Measurements from ENCODE around the gene CAPN13. TPM values are rescaled to one million over a fixed set of nuclear protein-coding genes. Genes with fewer than 3 reads are reported as not detected.

Gene CAPN13
- total RNA-seq, 1 donor from 2014 or later: not detected

DNA sequence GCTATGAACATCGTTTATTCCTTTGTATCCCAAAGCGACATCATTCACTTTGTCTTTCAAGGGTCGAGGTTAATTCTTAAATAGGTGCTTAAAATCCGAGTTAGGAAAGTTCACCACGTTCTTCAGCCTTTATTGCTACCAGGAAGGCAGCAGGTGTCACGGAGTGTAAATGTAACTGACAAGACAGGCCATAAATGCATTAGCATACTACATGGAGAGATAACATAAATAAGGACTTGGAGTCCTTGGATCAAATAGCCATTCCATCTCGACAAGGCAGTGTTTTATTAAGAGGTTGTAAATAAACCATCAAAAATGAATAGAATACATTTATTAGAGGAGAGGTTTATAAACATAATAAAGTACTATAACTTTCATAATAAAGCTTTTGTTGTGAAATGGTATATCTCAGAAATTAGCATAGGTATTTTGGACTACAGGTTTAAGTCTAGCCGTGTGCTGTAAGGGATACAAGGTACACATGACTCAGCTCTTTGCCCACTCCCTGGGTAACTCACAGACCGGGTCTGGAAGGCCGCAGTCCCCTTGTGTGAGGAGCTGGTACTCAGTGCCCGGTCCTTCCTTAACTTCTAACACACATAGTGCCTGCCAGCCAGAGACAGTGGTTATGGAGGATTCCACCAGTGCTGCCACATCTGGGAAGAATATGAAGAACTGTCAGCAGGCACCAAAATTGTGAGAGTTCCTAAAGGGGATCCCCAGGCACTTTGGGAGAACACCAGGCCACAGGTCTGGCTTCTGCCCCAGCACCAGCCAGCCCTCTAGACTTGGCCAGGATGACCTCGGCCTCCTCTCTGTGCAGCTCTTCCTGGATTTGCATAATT is 29.4 kb downstream of the CAPN13 start:
- no peak for DNase-seq
- intact Hi-C loops (cut with micrococcal nuclease): no loop called here
- Mint-ChIP-seq H3K4me3 (no peak overlapping the region), H3K9me3 (no peaks in the 10 kb centered on the region), H3K4me1 (no peaks in the 10 kb centered on the region), H3K36me3 (ENCODE audit: low read depth) (no peaks in the 10 kb centered on the region), H3K27me3 (peaks cover 10% of the 10 kb centered on the region), H3K27ac (no peak overlapping the region)

DNA sequence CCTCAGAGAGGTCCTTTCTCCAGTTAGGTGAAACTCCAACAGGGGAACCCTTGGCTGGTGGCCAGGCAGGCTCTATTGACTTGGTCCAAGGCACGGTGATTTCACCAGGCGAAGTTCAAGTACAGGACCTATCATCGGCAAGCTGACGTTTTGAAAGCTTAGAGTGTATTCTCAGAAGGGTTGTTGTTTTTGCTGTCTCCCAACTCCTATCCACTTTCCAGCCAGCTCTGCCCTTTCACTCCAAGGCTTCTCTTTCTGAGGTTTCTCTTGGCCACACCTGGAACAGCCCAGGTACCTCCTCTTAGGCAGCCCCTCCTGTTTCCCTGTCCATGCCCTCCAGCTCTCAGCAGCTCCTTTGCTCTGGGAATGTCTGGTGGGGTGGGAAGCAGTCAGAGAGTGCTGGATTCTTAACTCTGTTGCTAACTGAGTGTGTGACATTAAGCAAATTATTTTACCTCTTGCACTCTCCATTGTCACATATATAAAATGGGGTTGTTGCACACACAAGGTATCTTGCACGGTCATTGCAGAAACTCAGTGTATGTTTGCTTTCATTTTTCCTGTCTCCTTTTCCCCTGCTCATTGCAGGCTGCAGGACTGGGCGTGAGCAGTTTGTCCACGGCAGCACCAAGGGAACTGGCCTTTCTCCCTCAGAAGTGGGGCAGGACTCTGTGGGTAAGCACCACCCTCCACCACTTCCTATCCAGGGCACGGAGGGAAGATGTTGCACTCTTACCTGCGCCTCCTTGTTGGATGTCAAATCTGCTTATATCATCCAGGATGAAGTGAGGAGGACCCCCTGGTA is 30.2 kb downstream of the CAPN13 start:
- H3K9me3 Mint-ChIP-seq: no peaks in the 10 kb centered on the region
- intact Hi-C loops (cut with micrococcal nuclease): no loop called here
- peaks cover 10% of the 10 kb centered on the region for H3K27me3 Mint-ChIP-seq
- no peaks in the 10 kb centered on the region for H3K4me1 Mint-ChIP-seq
- H3K36me3 Mint-ChIP-seq (ENCODE audit: low read depth): no peaks in the 10 kb centered on the region
- no peak overlapping the region for H3K4me3 Mint-ChIP-seq
- DNase-seq: no peak
- H3K27ac Mint-ChIP-seq: no peak overlapping the region

DNA sequence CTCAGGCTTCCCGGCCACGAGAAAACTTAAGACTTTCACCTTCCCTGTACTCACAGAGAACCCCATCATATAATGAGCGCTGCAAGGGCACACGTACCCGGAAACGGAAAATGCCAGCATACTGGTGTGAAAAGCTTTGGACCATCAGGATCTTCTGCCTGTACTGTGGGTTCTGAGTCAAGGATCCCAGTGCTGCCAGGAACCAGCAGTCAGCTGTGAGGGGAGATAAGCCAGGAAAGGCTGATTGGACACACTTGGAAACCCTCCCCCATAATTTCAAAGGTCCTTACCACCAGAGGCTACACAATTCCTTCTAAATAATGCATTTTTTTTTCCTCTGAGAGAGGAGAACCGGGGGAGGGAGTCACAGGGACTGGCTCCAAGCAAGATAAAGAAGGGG is 31.4 kb downstream of the CAPN13 start:
- Mint-ChIP-seq H3K27me3 (peaks cover 10% of the 10 kb centered on the region), H3K4me3 (no peak overlapping the region), H3K36me3 (ENCODE audit: low read depth) (no peaks in the 10 kb centered on the region), H3K9me3 (no peaks in the 10 kb centered on the region), H3K4me1 (no peaks in the 10 kb centered on the region), H3K27ac (no peak overlapping the region)
- intact Hi-C loops (cut with micrococcal nuclease): no loop called here
- no peak for DNase-seq

DNA sequence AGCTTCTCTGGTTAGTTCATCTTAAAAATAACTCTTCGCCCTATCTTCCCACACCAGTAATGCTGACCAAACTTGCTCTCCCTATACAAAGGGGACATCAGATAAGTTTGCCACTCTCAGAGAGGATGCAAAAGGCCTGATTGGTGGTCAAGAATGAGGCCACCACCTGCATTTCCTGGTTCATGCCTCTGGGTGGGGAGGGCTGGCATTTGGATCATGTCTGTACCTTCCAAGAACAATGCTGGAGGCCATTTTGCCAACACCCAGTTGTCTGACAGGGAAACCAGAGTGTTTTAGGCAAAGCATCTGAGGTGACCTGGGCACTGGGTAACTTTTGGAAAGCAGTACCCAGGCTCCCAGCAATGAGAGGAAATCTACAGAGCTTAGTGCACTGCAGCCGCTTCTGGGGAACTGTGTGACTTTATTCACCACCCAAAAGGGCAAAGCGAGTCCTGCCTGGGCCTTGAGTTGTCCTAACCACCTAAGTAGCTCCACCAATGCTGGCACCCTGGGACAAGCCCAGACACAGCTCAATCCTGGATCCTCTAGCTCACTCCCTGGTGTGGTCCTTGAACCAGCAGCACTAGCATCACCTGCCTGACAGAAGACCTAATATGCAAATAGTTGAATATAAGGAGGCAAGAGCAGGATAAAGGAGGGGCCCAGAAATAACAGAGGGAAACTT is 35.1 kb downstream of the CAPN13 start:
- Mint-ChIP-seq H3K9me3 (no peaks in the 10 kb centered on the region), H3K36me3 (ENCODE audit: low read depth) (no peaks in the 10 kb centered on the region), H3K4me3 (no peak overlapping the region), H3K4me1 (no peaks in the 10 kb centered on the region), H3K27me3 (peaks cover 10% of the 10 kb centered on the region), H3K27ac (no peak overlapping the region)
- intact Hi-C loops (cut with micrococcal nuclease): no loop called here
- no peak for DNase-seq

DNA sequence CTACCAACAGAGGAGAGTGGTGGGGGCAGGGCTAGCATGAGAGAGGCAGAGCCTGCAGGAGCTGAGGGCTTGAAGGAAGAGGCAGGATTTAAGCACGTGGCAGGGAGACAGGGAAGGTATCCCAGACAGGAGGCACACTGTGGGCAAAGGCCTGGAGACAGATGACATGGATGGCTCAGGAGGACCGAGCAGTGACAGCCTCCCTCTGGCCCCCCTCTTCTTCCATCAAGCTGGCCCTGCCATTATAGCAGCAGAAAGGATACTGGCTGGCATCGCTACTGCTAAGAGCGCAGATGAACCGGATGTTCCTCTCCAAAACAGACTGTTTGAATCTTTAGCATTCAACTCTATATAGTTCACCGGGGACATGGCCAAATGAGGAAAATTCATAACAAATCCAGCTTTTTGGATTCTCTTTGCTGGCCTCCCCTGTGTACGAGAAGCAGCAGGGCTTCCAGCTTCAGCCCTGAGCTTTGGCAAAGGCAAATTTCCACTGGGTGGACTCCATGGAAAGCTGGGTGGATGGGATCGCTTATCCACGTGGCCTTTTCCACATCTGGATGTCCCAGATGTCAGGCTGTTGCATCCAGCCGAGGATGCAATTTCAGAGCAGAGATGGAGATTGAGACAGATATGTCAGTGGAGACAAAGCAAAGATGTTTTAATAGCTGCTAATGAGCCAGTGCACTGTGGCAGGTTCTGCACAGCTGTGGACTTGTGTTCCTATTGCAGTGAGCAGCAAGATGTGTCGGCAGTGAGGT is 36.2 kb downstream of the CAPN13 start:
- H3K4me3 Mint-ChIP-seq: no peak overlapping the region

DNA sequence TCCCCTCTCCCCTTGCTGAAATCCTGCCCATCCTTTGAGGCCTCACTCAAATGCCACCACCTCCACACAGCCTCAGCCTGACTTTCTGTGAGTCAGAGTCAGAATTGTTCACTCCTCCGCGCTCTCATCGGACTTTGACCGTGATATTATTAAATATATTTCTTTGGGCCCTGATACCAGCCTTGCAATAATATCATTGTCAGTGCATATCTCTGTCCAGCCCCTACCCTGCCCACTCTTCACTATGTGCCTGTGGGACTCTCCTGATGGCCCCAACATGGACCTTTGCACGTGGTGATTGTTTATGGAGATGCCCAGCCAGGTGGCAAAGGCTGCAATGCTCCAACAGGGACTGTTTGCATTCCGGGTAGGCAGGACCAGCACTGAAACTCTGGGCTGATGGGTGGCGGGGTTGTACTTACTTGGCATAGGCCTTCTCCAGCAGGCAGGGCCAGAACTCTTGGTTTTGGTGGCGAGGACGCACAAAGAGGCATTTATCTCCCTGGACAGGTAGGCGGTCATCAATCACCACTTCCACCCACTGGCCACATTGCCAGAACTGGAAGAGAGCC is 37.3 kb downstream of the CAPN13 start:
- intact Hi-C loops (cut with micrococcal nuclease): no loop called here
- H3K9me3 Mint-ChIP-seq: no peaks in the 10 kb centered on the region
- no peak overlapping the region for H3K4me3 Mint-ChIP-seq
- H3K4me1 Mint-ChIP-seq: no peaks in the 10 kb centered on the region
- H3K27me3 Mint-ChIP-seq: peaks cover 7% of the 10 kb centered on the region
- no peaks in the 10 kb centered on the region for H3K36me3 Mint-ChIP-seq (ENCODE audit: low read depth)
- no peak overlapping the region for H3K27ac Mint-ChIP-seq
- no peak for DNase-seq

More for the DNA sequence above, 36.2 kb downstream of the CAPN13 start:
- H3K36me3 Mint-ChIP-seq (ENCODE audit: low read depth): no peaks in the 10 kb centered on the region
- intact Hi-C loops (cut with micrococcal nuclease): no loop called here
- peaks cover 10% of the 10 kb centered on the region for H3K27me3 Mint-ChIP-seq
- no peak overlapping the region for H3K27ac Mint-ChIP-seq
- H3K9me3 Mint-ChIP-seq: no peaks in the 10 kb centered on the region
- DNase-seq: no peak
- H3K4me1 Mint-ChIP-seq: no peaks in the 10 kb centered on the region

DNA sequence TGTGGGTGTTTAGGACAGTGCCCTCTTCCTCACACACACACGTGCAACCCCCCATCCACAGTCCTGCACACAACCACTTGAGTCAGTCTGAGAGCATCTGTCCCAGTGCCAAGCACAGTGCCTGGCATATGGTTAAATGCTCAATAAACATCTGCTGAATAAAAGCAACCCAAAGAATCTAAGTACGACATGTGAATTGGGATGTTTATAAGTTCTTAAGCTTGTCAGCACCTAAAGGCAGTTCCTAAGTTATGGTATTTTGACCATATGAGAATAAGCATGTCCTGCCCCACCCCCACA is 37.8 kb downstream of the CAPN13 start:
- peaks cover 3% of the 10 kb centered on the region for H3K27me3 Mint-ChIP-seq
- intact Hi-C loops (cut with micrococcal nuclease): no loop called here
- H3K4me1 Mint-ChIP-seq: no peaks in the 10 kb centered on the region
- H3K4me3 Mint-ChIP-seq: no peak overlapping the region
- H3K27ac Mint-ChIP-seq: no peak overlapping the region
- no peak for DNase-seq
- no peaks in the 10 kb centered on the region for H3K36me3 Mint-ChIP-seq (ENCODE audit: low read depth)
- H3K9me3 Mint-ChIP-seq: no peaks in the 10 kb centered on the region

DNA sequence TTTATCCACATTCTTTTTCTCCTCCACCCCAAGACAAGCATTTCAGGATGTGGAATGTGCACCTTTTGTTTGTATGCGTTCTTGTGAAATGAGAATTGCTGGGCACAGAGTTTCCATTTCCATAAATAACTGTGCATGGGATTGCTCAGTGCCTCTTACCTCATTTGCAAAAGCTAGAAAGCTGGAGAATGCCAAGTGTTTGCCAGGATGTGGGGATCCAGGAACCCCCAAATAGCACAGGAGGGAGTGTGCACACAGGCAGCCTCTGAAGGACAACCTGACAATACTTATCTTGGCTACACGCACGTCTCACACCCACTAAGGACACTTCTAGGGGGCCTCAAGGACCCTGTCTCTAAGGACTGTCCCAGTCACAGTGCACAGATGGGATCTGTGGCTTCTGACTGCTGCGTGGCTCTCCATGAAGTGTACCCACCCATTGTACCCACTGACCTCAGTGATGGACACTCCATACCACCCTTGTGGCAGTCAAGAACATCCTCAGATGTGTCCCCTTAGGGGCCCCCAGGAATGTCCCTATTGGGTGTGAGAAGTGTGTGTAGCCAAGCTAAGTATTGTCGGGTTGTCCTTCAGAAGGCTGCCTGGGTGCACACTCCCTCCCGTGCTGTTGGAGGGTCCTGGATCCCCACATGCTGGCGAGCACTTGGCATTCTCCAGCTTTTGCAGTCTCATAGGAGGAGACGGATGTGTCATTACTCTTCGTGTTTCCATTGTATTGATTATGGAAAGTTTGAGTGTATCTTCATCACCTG is 38.4 kb downstream of the CAPN13 start:
- no peaks in the 10 kb centered on the region for H3K9me3 Mint-ChIP-seq
- H3K4me3 Mint-ChIP-seq: no peak overlapping the region
- H3K27ac Mint-ChIP-seq: no peak overlapping the region
- H3K36me3 Mint-ChIP-seq (ENCODE audit: low read depth): no peaks in the 10 kb centered on the region
- H3K27me3 Mint-ChIP-seq: no peaks in the 10 kb centered on the region
- intact Hi-C loops (cut with micrococcal nuclease): no loop called here
- no peak for DNase-seq
- no peaks in the 10 kb centered on the region for H3K4me1 Mint-ChIP-seq

DNA sequence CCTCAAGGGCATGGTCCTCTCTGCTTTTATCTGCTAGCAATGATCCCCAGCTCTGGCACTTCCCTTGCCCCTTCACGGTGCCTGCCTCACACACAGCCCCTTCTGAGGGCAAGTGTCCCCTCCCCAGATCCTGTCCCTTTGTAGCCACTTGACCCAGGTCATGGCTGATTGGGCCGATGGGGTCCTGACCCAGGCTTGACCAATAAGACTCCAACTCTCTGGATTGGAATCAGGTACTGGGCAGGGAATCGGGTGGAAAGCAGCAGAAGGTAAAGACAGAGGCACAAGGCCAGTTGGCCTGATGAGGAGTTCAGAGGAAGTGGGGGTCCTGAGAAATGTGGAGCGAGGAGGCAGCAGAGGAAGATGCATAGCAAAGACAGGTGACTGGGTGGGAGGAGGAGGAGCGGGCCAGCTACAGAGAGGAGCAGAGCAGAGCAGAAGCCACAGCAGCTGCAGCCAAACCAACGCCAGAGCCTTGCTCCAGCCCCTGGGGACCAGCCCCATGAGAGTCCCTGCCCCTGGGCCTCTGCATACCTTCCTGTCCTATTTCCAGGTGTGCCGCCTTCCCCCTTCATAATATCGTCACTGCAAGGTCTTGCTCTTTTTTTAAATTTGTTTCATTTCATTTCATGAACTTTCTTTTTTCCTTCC is 39.1 kb downstream of the CAPN13 start:
- Mint-ChIP-seq H3K27me3 (no peaks in the 10 kb centered on the region), H3K9me3 (no peaks in the 10 kb centered on the region), H3K4me3 (no peak overlapping the region), H3K4me1 (no peaks in the 10 kb centered on the region), H3K36me3 (ENCODE audit: low read depth) (no peaks in the 10 kb centered on the region), H3K27ac (no peak overlapping the region)
- DNase-seq: no peak
- intact Hi-C loops (cut with micrococcal nuclease): no loop called here

DNA sequence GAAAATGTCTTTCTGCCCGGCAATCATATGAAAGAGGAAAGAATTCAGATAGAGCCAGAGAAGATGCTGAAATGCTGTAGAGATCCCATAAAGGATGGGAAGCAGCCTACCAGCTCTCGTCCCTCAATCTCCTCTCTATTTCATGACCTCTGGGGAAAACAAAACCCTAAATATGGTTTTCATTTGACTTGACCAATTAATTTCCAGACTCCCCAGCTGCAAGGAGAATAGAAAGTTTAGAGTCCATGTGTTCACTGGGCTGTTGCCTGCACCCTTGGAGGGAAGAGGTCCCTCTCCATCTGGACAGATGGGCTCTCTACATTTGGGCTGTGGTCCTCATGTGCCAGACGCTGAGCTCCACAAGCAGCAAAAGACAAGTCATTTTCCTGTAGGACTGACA is 40.6 kb downstream of the CAPN13 start:
- no peak for DNase-seq
- Mint-ChIP-seq H3K4me3 (no peak overlapping the region), H3K9me3 (no peaks in the 10 kb centered on the region), H3K36me3 (ENCODE audit: low read depth) (no peaks in the 10 kb centered on the region), H3K27ac (no peak overlapping the region), H3K4me1 (no peaks in the 10 kb centered on the region), H3K27me3 (no peaks in the 10 kb centered on the region)
- intact Hi-C loops (cut with micrococcal nuclease): no loop called here

DNA sequence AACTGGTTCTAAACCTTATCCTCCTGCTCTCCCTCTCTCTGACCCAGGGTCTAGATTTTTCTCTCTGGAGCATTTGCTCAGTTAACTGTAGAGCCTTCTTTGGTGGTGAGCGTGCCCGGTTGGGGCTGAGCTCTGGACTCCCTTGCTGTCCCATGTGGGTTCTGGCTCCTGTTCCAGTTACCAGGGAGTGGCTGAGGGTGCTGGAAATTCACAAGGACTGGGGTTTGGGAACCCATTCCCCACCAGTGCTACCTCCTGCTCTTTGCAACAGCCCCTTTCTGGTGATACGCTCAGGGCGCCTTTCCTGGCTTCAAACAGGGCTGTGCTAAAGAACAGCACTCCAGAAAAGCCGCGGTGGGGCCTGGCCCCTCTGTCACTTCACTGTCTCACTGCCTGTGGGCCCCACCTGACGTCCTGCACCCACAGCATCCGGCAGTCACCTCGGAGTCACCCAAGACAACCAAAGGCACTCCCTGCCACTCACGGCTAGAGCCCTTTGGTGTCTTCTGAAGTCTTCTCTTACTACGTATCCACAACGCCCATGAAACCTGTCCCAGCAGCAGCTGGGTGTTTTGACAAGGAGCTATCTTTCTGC is 41.3 kb downstream of the CAPN13 start:
- H3K27ac Mint-ChIP-seq: no peak overlapping the region
- H3K4me1 Mint-ChIP-seq: no peaks in the 10 kb centered on the region
- H3K9me3 Mint-ChIP-seq: no peaks in the 10 kb centered on the region
- DNase-seq: no peak
- no peaks in the 10 kb centered on the region for H3K27me3 Mint-ChIP-seq
- intact Hi-C loops (cut with micrococcal nuclease): no loop called here
- no peak overlapping the region for H3K4me3 Mint-ChIP-seq
- no peaks in the 10 kb centered on the region for H3K36me3 Mint-ChIP-seq (ENCODE audit: low read depth)

DNA sequence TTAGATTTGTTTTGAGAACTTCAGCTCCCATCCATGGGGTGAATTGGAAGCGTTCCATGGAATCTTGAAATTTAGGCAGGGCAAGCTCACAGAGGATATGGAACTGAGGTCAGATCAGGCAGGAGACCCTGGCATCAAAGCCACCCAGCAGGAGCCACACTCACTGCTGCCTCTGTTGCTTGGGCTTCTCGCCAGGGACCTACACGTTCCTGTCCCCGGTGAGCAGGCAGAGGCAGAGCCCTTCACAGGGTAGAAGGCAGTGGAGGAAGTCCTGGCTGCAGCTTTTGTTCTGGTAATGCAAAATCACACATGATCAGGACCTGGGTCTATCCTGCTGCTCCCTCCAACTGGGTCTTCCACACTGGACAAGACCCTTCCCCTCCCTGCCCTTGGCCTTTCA is 42.1 kb downstream of the CAPN13 start:
- DNase-seq: no peak
- no peak overlapping the region for H3K4me3 Mint-ChIP-seq
- H3K27ac Mint-ChIP-seq: no peak overlapping the region
- no peaks in the 10 kb centered on the region for H3K4me1 Mint-ChIP-seq
- intact Hi-C loops (cut with micrococcal nuclease): no loop called here
- no peaks in the 10 kb centered on the region for H3K27me3 Mint-ChIP-seq
- no peaks in the 10 kb centered on the region for H3K36me3 Mint-ChIP-seq (ENCODE audit: low read depth)
- H3K9me3 Mint-ChIP-seq: no peaks in the 10 kb centered on the region

Data from activated CD4-positive, alpha-beta T cell treated with anti-CD3 and anti-CD28 coated beads, Interleukin-2, amount 10 ng/mL, durations not matched to agents 24 days and 14 days (primary cell).